Neural cell (in vitro differentiated cells): Measurements from ENCODE around the gene RFPL2.
"Not testable (repeated sequence)": the region's sequence is repeated elsewhere in the genome, so short reads cannot be mapped to it uniquely, and the experiment has no call there.

Experiments used
- EP300 ChIP-seq: fragments of 450-650 bp; conservative IDR thresholded peaks from 2 replicates; pipeline ENCODE4 v1.6.1; 2014; ENCODE audit warnings: antibody characterized with exemption, mild to moderate bottlenecking, moderate library complexity; ENCODE audit not compliant: poor library complexity, severe bottlenecking
- EZH2 ChIP-seq: fragments of 200-600, 300-800 bp; shearing (Covaris generic), sonication (generic); IDR thresholded peaks from 2 replicates; pipeline ENCODE4 v1.6.1; 2014; ENCODE audit warnings: antibody characterized with exemption, low read length, borderline replicate concordance, mild to moderate bottlenecking; ENCODE audit not compliant: insufficient read depth, poor library complexity, severe bottlenecking
- MXI1 ChIP-seq: fragments of 450-650 bp; conservative IDR thresholded peaks from 2 replicates; pipeline ENCODE4 v1.6.1; 2014; ENCODE audit warnings: antibody characterized with exemption, mild to moderate bottlenecking; ENCODE audit not compliant: poor library complexity, severe bottlenecking
- POLR2AphosphoS5 ChIP-seq: IDR thresholded peaks from 2 replicates; pipeline ENCODE4 v1.6.1; 2012
- RAD21 ChIP-seq: fragments of 450-650 bp; conservative IDR thresholded peaks from 2 replicates; pipeline ENCODE4 v1.6.1; 2014; ENCODE audit warnings: antibody characterized with exemption, mild to moderate bottlenecking, moderate library complexity
- SMC3 ChIP-seq: fragments of 450-650 bp; conservative IDR thresholded peaks from 2 replicates; pipeline ENCODE4 v1.6.1; 2014; ENCODE audit warnings: antibody characterized with exemption, mild to moderate bottlenecking, moderate library complexity; ENCODE audit not compliant: poor library complexity
- TF ChIP-seq, protein P1 (sequence below): fragments of 450-650 bp; IDR thresholded peaks from 2 replicates; pipeline ENCODE4 v1.5.1; 2014; ENCODE audit warnings: antibody characterized with exemption, mild to moderate bottlenecking, moderate library complexity; ENCODE audit not compliant: poor library complexity, severe bottlenecking
- TF ChIP-seq, protein P2 (sequence below): IDR thresholded peaks from 2 replicates; pipeline ENCODE4 v1.6.1; 2012; ENCODE audit warnings: borderline replicate concordance

DNA sequence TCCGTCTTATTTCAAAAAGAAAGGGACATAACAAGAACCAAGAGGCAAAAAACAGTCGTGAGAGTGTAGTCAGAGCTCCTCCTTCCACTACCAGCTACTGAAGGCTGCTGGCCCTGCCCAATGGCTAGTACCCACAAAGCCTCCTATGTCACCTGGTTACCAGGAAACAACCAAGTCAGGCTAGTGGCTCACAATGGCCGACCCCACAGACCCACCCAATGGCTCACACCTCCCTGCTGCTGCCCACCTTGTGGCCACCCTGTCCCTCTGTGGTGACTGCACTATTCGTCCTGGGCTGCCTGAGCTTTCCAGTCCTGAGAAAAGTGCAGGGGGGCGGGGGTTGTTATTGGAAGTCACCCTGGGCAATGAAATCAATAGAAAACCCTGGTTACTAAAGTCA, 47.2 kb downstream of the RFPL2 start:
- TF ChIP-seq, protein P1, sequence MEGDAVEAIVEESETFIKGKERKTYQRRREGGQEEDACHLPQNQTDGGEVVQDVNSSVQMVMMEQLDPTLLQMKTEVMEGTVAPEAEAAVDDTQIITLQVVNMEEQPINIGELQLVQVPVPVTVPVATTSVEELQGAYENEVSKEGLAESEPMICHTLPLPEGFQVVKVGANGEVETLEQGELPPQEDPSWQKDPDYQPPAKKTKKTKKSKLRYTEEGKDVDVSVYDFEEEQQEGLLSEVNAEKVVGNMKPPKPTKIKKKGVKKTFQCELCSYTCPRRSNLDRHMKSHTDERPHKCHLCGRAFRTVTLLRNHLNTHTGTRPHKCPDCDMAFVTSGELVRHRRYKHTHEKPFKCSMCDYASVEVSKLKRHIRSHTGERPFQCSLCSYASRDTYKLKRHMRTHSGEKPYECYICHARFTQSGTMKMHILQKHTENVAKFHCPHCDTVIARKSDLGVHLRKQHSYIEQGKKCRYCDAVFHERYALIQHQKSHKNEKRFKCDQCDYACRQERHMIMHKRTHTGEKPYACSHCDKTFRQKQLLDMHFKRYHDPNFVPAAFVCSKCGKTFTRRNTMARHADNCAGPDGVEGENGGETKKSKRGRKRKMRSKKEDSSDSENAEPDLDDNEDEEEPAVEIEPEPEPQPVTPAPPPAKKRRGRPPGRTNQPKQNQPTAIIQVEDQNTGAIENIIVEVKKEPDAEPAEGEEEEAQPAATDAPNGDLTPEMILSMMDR: not testable (repeated sequence)
- TF ChIP-seq, protein P2, sequence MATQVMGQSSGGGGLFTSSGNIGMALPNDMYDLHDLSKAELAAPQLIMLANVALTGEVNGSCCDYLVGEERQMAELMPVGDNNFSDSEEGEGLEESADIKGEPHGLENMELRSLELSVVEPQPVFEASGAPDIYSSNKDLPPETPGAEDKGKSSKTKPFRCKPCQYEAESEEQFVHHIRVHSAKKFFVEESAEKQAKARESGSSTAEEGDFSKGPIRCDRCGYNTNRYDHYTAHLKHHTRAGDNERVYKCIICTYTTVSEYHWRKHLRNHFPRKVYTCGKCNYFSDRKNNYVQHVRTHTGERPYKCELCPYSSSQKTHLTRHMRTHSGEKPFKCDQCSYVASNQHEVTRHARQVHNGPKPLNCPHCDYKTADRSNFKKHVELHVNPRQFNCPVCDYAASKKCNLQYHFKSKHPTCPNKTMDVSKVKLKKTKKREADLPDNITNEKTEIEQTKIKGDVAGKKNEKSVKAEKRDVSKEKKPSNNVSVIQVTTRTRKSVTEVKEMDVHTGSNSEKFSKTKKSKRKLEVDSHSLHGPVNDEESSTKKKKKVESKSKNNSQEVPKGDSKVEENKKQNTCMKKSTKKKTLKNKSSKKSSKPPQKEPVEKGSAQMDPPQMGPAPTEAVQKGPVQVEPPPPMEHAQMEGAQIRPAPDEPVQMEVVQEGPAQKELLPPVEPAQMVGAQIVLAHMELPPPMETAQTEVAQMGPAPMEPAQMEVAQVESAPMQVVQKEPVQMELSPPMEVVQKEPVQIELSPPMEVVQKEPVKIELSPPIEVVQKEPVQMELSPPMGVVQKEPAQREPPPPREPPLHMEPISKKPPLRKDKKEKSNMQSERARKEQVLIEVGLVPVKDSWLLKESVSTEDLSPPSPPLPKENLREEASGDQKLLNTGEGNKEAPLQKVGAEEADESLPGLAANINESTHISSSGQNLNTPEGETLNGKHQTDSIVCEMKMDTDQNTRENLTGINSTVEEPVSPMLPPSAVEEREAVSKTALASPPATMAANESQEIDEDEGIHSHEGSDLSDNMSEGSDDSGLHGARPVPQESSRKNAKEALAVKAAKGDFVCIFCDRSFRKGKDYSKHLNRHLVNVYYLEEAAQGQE: not testable (repeated sequence)
- not testable (repeated sequence) for TF ChIP-seq EZH2, RAD21, POLR2AphosphoS5, SMC3, EP300, MXI1
